NCI-H1092 (cell line): ENCODE data around the gene GTF2F2.
A peak's percentile ranks its signal among the peaks of the same experiment; 100 is the strongest.
"Not testable (repeated sequence)": the region's sequence is repeated elsewhere in the genome, so short reads cannot be mapped to it uniquely, and the experiment has no call there.

Experiments used
- DNase-seq: peaks from one replicate; lab custom pipeline; 2025; lab: John Stamatoyannopoulos, UW

GTF2F2 gene

GRCh38 chr13:45180303-45180702 lies 60.0 kb downstream of the GTF2F2 start:
- DNase-seq: no peak

- no peak for DNase-seq
Observed at GRCh38 chr13:45180713-45181601, 60.6 kb downstream of the GTF2F2 start.

- DNase-seq: no peak
Observed at GRCh38 chr13:45184693-45185092, 64.4 kb downstream of the GTF2F2 start.

GRCh38 chr13:45185286-45185685 lies 65.0 kb downstream of the GTF2F2 start:
- DNase-seq: no peak

GRCh38 chr13:45189077-45189476 lies 68.8 kb downstream of the GTF2F2 start:
- not testable (repeated sequence) for DNase-seq

- not testable (repeated sequence) for DNase-seq
Observed at GRCh38 chr13:45189511-45189910, 69.2 kb downstream of the GTF2F2 start.

- no peak for DNase-seq
Observed at GRCh38 chr13:45191874-45192273, 71.6 kb downstream of the GTF2F2 start.

- peak; percentile 10 for DNase-seq
Observed at GRCh38 chr13:45194081-45194939, 74.0 kb downstream of the GTF2F2 start.

- no peak for DNase-seq
Observed at GRCh38 chr13:45195421-45195820, 75.1 kb downstream of the GTF2F2 start.

GRCh38 chr13:45196096-45196495 lies 75.8 kb downstream of the GTF2F2 start:
- no peak for DNase-seq

- no peak for DNase-seq
Observed at GRCh38 chr13:45196622-45197021, 76.3 kb downstream of the GTF2F2 start.

- DNase-seq: no peak
Observed at GRCh38 chr13:45198041-45198440, 77.7 kb downstream of the GTF2F2 start.

- no peak for DNase-seq
Observed at GRCh38 chr13:45198924-45199323, 78.6 kb downstream of the GTF2F2 start.

GRCh38 chr13:45199711-45200110 lies 79.4 kb downstream of the GTF2F2 start:
- DNase-seq: no peak

GRCh38 chr13:45200701-45201232 lies 80.5 kb downstream of the GTF2F2 start, which contains the start of gene KCTD4:
Gene KCTD4, minus strand, starts transcription at chr13:45201045. Its CDS starts 6,478 bp downstream, at chr13:45194567.
- DNase-seq: no peak

GRCh38 chr13:45205124-45205523 lies 84.8 kb downstream of the GTF2F2 start:
- no peak for DNase-seq

- no peak for DNase-seq
Observed at GRCh38 chr13:45206340-45206739, 86.0 kb downstream of the GTF2F2 start.

- peak; percentile 58 for DNase-seq
Observed at GRCh38 chr13:45207319-45207718, 87.0 kb downstream of the GTF2F2 start.

- DNase-seq: no peak
Observed at GRCh38 chr13:45208132-45208531, 87.8 kb downstream of the GTF2F2 start.

GRCh38 chr13:45209229-45209628 lies 88.9 kb downstream of the GTF2F2 start:
- DNase-seq: no peak

- no peak for DNase-seq
Observed at GRCh38 chr13:45215392-45216077, 95.2 kb downstream of the GTF2F2 start.

GRCh38 chr13:45216193-45216592 lies 95.9 kb downstream of the GTF2F2 start:
- no peak for DNase-seq
